NCI-H2107 (cell line): ENCODE results near the gene GALNTL6.

Source experiments
- DNase-seq: peaks from one replicate; lab custom pipeline; 2025; lab: John Stamatoyannopoulos, UW

The GALNTL6 gene

DNA sequence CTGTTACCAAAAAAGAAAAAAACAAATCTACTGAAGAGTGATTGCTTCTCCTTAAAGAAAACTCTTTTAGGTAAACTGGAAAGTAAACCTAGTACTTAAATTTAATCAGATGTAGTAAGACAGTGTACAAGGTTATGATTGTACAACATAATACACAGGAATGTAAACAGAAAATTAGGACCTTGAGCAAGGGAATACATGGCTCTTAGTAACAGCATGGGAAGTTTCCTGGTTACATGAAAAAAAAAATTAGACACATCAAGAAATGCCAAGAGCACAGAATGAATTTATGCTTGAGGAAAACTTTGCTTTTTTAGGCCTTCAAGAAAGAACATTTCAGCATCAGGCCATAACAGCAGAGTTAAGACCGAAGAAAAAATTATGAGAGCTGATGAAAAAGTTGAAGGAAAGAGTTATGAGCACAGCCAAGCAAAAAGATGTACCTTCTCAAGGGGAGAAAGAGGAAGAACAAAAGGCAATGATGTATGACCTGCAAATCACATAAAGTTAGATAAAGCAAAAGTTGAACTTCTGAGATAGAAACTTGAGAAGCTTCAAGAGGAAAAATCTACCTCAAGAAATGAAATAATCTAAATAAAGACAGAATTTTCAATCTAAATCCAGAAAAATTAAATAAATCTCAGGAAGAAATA lies 311.6 kb downstream of the GALNTL6 start:
- no peak for DNase-seq

DNA sequence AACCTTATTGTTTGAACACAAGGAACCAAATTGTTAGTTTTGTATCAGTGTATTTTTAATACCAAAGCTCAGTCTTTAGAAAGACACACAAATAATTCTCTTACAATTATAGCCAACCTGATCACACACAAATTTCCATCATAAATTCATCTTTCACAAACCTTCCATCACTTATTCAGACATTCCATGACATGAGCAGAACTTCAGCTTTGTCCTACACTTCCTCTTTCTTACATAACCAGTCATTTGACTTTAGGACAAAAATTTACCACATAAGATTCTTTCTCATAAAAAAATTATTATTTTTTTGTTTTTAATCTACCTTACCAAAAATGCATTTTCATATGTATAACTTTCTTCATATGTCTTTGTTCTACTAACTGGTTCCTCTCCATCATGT lies 312.2 kb downstream of the GALNTL6 start:
- DNase-seq: no peak

DNA sequence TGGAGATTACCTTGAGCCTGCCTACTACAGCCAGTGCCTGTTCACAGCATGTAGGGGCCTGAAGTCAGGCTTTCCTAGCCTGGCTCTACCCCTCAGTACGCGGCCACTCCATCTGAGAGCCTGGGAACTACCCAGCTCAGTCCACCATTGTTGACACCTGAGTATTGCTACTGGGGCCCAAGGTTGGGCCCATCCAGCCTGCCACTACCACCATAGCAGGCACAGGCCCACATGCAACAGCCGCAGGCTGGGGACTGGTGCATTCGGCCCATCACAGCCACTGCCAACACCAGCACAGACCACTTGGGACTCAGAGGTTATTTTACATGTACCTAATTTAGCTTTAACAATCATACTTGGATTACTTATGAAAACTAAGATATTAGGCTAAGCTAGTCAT lies 314.0 kb downstream of the GALNTL6 start:
- no peak for DNase-seq

DNA sequence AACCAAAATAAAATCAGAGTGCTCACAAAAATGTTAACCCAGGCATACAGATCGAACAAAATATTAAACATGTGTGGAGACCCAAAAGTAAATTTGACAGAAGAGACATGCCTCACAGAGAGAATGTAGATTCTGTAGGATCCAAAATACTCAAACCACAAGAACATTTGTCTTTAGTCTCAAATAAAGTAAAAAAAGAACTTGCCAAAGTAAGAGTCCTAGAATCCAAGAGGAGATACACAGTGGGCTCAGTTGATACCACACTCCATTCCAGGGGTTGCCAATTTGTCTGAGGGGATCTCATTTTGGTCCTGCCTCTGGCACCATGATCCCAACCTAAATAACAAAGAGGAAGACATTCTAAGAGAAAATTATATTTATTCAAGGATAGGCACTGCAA lies 316.4 kb downstream of the GALNTL6 start:
- DNase-seq: no peak

DNA sequence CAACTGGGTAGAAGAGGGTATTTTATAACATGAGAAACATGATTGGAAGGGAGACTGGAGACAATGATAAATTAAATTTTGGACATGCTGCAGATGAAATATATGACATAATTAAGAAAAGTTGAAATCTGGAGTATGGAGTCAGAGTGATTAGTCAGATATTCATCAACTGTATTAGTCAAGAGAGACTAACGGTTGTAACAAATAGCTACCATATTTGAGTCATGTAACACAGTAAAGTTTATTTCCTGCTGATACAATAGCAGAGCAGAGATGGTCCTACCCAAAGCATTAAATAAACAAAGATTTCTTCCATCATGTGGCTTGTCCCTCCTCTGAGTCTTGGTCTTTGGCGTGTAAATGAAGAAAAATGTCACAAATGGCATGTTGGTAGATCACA lies 321.3 kb downstream of the GALNTL6 start:
- DNase-seq: no peak

DNA sequence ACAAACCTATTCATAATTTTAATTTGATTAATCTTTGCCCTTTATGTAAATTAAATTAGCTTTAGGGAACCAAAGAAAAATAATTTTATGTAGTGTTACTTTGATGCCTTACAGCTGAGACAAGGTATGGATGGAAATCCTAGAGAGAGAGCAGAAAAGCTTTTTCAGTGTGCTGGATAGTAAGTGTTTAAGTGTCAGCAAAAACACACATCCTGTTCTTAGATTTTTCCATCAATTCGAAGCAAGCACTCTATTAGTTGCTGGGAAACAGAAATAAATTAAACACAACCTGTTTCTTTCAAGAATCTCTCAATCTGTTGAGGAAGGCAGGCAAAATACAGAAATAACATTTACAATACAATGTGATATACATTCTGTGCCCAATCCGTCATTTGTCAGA lies 327.8 kb downstream of the GALNTL6 start:
- DNase-seq: no peak

DNA sequence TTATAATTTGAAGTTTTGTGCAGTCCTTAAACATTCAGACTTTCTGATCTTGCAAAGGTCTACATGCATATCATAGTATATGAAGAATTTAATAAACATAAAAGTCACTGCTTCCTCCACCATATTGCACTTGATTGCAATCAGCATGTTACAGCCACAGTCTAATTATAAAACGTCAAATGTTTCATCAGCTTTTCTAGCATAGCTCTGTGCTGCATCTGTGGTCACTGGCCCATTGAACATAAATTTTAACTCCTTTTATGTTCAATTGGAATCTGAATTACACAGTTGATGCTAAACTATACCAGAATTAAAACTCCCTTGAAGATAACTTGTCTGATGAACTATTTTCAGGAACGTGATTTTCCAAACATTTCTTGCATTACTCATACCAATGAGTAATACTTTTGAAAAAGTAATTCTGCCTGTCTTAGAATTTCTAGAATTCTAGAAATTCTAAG lies 329.1 kb downstream of the GALNTL6 start:
- no peak for DNase-seq

DNA sequence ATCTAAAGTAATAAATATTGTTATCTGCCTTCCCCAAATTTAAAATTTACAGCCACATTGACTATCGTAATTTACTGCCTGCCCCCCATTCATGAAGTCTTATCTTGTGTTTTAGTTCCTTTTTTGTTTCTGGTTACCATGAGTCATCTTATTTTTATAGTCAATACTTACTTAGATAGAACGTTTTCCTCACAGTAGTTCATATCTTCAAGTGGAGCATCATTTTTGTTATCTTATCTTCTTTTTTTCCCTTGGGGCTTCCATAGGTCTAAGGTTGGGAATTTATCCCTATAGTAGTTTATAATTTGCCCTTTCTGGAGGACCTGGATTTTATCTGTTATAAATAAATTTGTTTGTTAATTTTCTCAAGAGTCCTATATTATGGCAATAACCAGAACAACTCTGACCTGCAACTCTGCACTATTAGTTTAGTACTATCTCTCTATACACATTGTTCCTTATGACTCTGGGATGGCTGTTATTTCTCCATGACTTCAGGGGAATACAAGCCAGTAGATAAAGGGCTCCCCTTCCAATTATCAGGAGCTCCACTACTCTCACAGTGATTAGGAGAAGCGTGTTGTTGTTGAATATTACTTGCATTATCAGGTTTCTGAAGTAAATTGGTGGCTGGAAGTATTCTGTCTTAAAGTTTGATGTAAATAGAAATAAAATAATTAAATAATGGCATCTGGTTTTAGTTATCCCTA lies 330.6 kb downstream of the GALNTL6 start:
- no peak for DNase-seq

DNA sequence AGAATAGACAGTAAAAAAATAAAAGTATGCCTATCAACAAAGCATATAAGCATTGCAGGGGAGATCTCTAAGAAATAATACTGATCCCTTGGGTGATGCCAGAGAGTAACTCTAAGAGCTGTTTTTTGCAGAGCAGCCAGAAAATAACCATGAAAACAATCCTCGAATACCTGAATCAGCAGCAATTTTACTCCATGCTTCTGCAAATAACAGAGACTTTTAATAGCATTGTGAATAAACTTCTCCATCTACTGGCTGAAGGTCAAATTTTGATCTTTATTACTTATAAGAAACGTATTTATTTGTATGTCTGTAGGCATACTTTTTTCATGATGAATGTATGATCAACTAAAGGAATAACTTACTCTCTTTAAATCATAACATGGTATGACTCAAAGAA lies 334.5 kb downstream of the GALNTL6 start:
- no peak for DNase-seq

DNA sequence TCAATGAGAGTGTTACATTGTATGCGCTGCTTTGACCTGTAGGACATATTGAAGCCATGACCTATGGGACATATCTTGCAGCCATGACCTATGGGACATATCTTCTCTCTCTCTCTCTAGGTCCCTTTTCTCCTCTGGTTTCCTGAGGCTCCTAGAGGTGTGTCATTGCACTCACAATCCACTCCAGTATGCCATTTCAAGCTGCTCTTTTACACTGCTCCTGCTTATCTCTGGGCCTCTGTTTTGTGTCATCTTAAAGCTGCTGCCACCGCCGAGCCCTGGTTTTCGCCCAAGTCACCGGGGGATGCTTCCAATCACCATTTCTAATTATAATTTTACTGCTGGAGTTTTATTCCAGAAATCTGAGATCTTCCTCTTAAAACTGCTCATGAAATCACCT lies 336.1 kb downstream of the GALNTL6 start:
- no peak for DNase-seq

DNA sequence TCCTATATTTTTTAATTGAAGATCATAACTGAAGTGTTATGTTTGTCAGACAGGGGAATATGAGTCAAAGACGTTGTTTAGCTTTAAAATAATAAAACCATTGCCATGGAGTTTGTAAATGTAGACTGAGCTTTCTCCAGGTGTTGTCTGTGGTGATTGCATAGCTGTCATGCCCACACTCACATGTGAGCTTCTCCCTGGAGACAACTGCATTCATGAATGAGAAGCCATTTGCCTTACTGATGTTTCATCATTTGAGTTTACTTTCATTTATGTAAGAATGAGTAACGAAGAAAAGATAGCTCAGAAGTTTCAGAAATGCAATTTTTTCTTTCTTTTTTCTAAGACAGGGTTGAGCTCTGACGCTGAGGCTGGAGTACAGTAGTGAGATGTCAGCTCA lies 339.1 kb downstream of the GALNTL6 start:
- DNase-seq: no peak

DNA sequence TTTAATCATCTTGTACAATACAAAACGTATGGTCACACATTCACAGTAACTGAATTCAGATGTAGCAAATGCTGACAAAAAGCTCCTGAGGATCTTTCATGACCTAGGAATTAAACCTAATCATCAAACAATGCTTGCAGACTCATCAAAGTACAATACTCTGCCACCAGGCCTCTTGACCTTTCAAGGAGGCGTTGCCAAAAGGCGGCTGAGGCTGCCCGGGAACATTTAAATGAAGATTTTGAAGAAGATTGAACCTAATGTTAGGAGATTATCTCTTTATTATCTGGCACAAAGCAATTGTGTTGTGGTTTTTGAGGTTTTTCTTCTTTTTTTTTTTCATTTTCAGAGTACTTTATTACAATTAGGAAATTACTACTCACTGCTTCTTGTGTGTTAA lies 340.5 kb downstream of the GALNTL6 start:
- DNase-seq: no peak

DNA sequence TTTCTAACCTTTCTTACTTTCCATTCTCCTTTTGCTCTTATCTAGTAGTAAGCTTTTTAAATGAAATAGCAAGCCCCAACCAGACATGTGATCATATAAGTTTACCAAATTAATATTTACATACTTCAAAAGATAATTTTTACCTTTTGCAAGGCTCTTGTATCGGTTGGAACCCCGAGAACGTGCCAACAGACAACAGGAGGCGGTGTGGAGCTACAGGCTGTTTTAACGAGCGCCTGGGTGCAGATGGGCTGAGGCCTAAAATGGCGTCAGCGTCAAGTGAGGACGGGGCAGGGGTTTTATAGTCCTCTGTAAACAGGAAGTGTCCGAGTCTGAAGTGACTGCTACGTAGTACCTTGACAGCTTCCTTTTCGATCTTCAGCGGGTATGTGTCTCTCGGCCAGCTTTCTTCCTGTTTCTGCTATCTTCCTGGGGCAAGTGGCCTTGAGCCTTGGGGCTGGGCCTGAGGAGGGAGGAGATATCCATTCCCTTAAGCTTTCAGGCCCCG lies 342.7 kb downstream of the GALNTL6 start:
- no peak for DNase-seq

DNA sequence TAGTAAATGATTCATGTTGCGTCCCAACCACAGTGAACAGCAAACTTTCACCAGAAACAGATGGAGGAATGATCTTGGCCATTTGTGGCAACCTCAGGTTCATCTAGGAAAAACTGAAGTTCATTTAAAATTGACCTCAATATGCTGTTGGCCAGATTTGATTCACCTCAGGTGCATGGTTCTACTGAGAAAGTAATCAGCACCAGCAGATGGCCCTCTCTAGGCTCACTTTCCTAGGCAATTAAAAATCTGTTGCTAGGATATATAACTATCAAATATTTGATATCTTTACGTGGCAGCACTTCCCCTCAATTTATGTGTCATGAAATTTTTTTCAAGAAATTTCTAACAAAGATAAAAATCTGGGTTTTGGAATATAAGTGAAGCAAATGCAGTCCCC lies 344.7 kb downstream of the GALNTL6 start:
- DNase-seq: no peak

DNA sequence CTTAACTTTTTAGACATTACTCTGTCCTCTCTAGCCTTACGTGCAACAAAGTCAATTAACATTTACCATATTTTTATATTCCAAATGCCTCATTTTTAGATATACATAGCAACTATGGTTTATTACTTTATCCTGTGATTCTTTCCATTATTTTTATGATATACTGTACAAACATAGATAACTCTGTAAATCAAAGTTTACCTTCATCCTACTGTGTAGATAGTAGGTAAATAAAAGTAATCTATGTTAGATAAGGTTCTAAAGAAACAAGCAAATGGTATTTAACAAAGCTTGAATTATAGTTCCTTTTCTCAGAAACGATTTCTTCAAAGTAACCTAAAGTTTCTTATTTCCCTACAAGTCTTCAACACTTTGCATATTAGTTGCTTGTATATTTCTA lies 350.0 kb downstream of the GALNTL6 start:
- no peak for DNase-seq

DNA sequence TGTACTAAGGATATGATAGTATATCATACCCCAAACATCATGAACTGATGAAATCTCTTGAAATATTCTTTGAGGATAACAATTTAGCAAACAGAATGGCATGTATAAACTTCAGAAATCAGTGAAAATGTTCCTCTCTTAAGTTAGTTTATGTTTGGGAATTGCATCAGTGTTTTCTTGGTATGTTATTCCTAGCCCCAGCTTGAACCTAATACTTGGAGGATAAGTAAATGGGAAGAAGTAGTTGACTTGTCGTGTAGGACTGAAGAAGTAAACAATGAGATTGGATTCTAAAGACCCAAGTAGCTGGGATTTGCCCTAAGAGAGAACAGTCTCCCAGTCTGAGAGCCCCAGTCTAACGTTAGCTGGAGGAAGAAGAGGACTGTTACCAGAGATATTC lies 355.7 kb downstream of the GALNTL6 start:
- no peak for DNase-seq

DNA sequence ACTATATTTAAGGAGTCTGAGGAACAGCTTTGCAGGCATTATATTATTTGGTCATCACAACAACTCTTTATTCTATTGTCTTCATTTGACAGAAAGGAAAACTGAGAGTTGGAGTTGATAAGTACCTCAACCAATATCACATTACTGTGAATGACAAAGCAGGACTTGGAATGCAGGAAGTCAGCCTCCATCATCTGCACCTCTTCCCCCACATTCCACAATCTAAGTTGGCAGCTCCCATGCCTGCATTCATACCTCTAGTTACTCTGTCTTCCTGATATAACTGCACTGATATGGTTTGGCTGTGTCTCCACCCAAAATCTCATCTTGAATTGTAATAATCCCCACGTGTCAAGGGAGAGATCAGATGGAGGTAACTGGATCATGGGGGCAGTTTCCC lies 356.7 kb downstream of the GALNTL6 start:
- no peak for DNase-seq

DNA sequence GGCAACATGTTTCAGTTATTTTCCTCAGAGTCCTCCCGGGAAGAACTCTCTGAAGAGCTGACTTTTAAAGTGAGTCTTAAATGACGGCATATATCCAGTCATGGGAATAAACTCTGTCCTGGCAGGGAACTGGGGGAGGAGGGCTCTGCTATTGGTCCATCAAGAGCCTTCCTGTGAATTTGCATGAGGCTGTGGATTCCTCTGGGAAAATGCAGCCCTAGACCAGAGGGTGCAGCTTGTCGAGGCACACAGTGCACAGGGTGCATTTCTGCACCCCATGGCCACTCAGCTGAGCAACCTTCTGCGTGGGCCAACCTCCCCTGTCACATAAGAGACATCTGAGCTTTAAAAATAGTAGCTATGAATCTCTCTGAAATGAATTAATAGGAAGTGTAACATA lies 360.0 kb downstream of the GALNTL6 start:
- no peak for DNase-seq

DNA sequence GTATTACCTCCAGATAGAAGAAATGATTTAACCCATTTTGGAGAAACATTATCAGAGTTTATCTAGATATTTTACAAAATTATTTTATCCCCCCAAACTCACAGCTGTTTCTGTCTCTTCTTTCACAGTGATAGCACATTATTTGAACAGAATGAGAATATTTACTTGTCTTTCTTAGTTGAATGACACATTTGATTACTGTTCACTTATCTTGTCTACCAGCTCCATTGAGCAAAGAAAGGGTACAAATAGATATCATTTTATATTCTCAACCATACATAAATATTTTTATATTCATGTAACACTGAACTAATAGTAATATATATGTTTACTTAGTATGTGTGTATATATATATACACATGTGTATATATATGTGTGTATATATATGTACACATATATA lies 364.2 kb downstream of the GALNTL6 start:
- DNase-seq: no peak

DNA sequence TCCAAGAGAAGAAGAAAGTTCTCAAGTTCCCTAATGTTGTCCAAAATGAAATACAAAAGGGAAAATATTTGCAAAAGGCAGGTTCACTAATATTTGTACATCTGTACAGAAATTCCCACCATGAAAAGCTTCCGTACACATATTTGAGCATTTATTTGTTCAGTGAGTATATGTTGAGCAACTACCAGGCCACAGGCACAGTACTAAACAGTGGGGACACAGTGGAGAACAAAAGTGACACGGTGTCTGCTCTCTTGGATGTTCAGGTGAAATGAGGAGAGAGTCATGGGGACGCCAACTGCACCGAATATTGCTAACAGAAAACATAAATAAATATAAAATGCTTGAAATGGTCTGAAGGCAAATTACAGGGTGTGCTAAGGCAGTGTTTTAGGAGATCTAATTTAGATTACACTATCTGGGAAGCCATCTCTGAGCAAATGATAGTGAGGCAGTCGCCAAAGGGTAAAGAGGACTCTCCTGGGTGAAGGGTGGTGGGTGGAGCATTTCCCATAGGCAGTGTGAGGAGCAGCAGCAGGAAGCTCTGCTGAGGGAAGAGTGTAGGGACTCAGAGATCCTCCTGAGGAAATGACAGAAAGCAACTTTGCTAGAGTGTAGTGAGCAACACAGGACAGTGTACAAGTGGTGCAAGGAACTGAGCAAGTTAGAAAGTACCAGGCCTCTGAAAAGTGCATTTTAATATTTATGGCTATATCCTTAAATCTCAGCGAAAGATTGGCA lies 375.2 kb downstream of the GALNTL6 start:
- DNase-seq: no peak

DNA sequence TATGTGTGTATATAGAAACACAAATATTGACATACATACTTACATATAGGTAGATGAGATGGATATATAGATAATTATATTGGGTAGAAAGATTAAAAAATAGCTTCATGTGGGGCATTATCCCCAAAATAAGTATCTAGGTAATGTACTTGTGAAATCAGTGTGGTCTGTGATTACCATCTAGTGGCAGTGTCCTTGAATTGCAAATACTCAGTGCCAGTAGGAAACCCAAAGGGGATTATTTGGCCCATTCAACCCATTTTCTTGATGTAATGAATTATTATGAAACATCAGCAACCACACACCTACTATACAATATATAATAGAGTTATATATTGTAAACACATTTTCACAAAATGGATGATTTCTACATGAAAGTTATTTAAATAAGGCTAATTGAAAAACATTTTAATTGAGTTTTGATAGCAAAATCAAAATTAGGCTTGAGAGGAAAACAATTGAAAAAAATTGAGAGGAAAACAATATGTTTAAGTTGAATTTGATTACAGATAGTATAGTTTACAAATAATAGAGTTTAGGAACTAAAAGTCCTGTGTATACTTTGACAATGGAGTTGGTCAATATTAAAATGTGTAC lies 389.4 kb downstream of the GALNTL6 start:
- peak; percentile 14 for DNase-seq

DNA sequence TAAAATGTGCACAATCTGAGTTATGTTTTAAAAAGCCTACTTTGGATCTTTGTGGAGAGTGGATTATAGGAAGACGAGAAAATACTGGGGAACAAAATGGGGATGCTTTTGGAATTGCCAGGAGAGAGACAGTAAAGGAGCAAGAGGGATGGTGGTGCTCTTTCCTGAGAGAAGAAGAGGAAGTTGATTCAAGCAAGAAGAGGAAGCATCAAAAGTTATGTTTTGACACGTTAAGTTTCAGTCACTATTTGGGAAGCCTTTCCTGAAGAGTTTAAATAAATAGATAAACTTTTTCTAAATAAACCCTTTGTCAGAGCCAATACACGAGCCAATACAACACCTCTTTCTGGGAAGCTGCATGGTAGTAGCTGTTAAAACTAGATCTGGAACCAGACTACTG lies 394.1 kb downstream of the GALNTL6 start:
- DNase-seq: no peak

DNA sequence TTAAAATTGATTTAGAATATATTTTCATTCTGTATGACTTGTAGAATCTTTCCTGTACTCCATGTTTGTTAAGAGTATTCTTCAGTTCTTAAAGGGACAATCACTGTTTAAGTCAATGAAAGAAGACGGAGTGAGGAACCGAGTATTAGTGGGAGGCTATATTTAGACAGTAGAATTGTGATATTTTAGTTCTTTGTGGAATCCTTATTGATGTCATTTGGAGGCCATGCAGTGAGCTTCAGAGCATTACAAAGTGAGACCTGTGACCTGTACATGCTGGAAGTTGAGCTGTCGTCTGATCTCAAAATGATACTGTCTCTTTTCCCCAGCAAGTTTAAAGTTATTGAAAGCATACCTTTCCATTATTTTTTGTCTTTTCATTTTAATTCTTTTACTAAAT lies 394.7 kb downstream of the GALNTL6 start:
- DNase-seq: no peak
